HS-27A (cell line): ENCODE results near the gene DOCK4.
"Not testable (repeated sequence)": the region's sequence is repeated elsewhere in the genome, so short reads cannot be mapped to it uniquely, and the experiment has no call there.

ENCODE experiments used
- DNase-seq: peaks from one replicate; pipeline ENCODE4 v3.0.0-alpha.2; 2012; ENCODE audit warnings: low read depth, missing footprints

The DOCK4 gene

GRCh38 chr7:111954474-111955381, 251.5 kb downstream of the DOCK4 start:
- DNase-seq = no peak

GRCh38 chr7:111954056-111954455, 252.1 kb downstream of the DOCK4 start:
- DNase-seq = no peak

- no peak for DNase-seq
Observed at GRCh38 chr7:111953611-111954010, 252.6 kb downstream of the DOCK4 start.

- no peak for DNase-seq
Observed at GRCh38 chr7:111952783-111953182, 253.4 kb downstream of the DOCK4 start.

GRCh38 chr7:111951052-111951451, 255.1 kb downstream of the DOCK4 start:
- no peak for DNase-seq

GRCh38 chr7:111942450-111943081, 263.6 kb downstream of the DOCK4 start:
- DNase-seq = no peak

GRCh38 chr7:111937163-111937562, 269.0 kb downstream of the DOCK4 start:
- DNase-seq = no peak

- DNase-seq = no peak
Observed at GRCh38 chr7:111933609-111934008, 272.6 kb downstream of the DOCK4 start.

GRCh38 chr7:111931958-111932357, 274.2 kb downstream of the DOCK4 start:
- no peak for DNase-seq

GRCh38 chr7:111931016-111931517, 275.1 kb downstream of the DOCK4 start:
- DNase-seq = no peak

GRCh38 chr7:111929264-111929663, 276.9 kb downstream of the DOCK4 start:
- DNase-seq = no peak

GRCh38 chr7:111927353-111928019, 278.7 kb downstream of the DOCK4 start:
- no peak for DNase-seq

GRCh38 chr7:111920329-111920728, 285.9 kb downstream of the DOCK4 start:
- DNase-seq = no peak

- DNase-seq = no peak
Observed at GRCh38 chr7:111919631-111920179, 286.5 kb downstream of the DOCK4 start.

- DNase-seq = no peak
Observed at GRCh38 chr7:111919164-111919563, 287.0 kb downstream of the DOCK4 start.

- DNase-seq = no peak
Observed at GRCh38 chr7:111918461-111918860, 287.7 kb downstream of the DOCK4 start.

- not testable (repeated sequence) for DNase-seq
Observed at GRCh38 chr7:111917404-111917803, 288.8 kb downstream of the DOCK4 start.

GRCh38 chr7:111914291-111914690, 291.9 kb downstream of the DOCK4 start:
- DNase-seq = no peak

GRCh38 chr7:111911166-111911961, 294.8 kb downstream of the DOCK4 start:
- no peak for DNase-seq

GRCh38 chr7:111910656-111911055, 295.5 kb downstream of the DOCK4 start:
- no peak for DNase-seq

- not testable (repeated sequence) for DNase-seq
Observed at GRCh38 chr7:111908673-111909072, 297.5 kb downstream of the DOCK4 start.
